Trophoblast cell (in vitro differentiated cells and primary cell): ENCODE measurements around the gene HMGB2.

Experiments used
- DNase-seq, 2 donors: peaks; one replicate each; pipeline ENCODE4 v3.0.0-alpha.2; 2016
- H2AFZ ChIP-seq: 2 replicates; pipeline ENCODE4 v1.6.1; 2013; ENCODE audit warnings: low read length, moderate library complexity, mild to moderate bottlenecking; ENCODE audit not compliant: insufficient read depth, poor library complexity
- H2AK5ac ChIP-seq: 2 replicates; pipeline ENCODE4 v1.6.1; 2013; ENCODE audit warnings: mild to moderate bottlenecking, low read length
- H2BK120ac ChIP-seq: 2 replicates; pipeline ENCODE4 v1.6.1; 2013; ENCODE audit warnings: low read length, mild to moderate bottlenecking, moderate library complexity; ENCODE audit not compliant: insufficient read depth, poor library complexity
- H2BK12ac ChIP-seq: 2 replicates; pipeline ENCODE4 v1.6.1; 2013; ENCODE audit warnings: mild to moderate bottlenecking, low read length, moderate library complexity
- H2BK5ac ChIP-seq: 2 replicates; pipeline ENCODE4 v1.6.1; 2013; ENCODE audit warnings: low read length, low read depth, moderate library complexity, mild to moderate bottlenecking; ENCODE audit not compliant: poor library complexity
- H3K14ac ChIP-seq: 2 replicates; pipeline ENCODE4 v1.6.1; 2013; ENCODE audit warnings: mild to moderate bottlenecking, low read length
- H3K18ac ChIP-seq: 2 replicates; pipeline ENCODE4 v1.6.1; 2013; ENCODE audit warnings: mild to moderate bottlenecking, low read length
- H3K23ac ChIP-seq: 2 replicates; pipeline ENCODE4 v1.6.1; 2013; ENCODE audit warnings: low read length
- H3K27ac ChIP-seq: 2 replicates; pipeline ENCODE4 v1.5.1; 2013; ENCODE audit warnings: low read depth, mild to moderate bottlenecking, inconsistent platforms, low read length, moderate library complexity
- H3K27me3 ChIP-seq: 2 replicates; pipeline ENCODE4 v1.6.1; 2013; ENCODE audit warnings: inconsistent platforms, mild to moderate bottlenecking, low read length, moderate library complexity; ENCODE audit not compliant: insufficient read depth
- H3K36me3 ChIP-seq, 2 experiments: 1 replicate in 1 of 2; 2 replicates in 1 of 2; pipeline ENCODE4 v1.6.1; 2013; ENCODE audit warnings: low read length in 2 of 2, mild to moderate bottlenecking in 2 of 2, moderate library complexity in 1 of 2; ENCODE audit not compliant: insufficient read depth in 2 of 2, control insufficient read depth in 1 of 2
- H3K4ac ChIP-seq: 2 replicates; pipeline ENCODE4 v1.6.1; 2013; ENCODE audit warnings: low read depth, mild to moderate bottlenecking, low read length, moderate library complexity
- H3K4me1 ChIP-seq, 2 experiments: 1 replicate in 1 of 2; 2 replicates in 1 of 2; pipeline ENCODE4 v1.6.1; 2013; ENCODE audit warnings: low read length in 2 of 2, mild to moderate bottlenecking in 2 of 2, moderate library complexity in 1 of 2; ENCODE audit not compliant: insufficient read depth in 2 of 2, control insufficient read depth in 1 of 2
- H3K4me2 ChIP-seq: 2 replicates; pipeline ENCODE4 v1.6.1; 2013; ENCODE audit warnings: inconsistent platforms, mild to moderate bottlenecking, low read length, moderate library complexity
- H3K4me3 ChIP-seq: 2 replicates; pipeline ENCODE4 v1.5.1; 2013; ENCODE audit warnings: mild to moderate bottlenecking, low read depth, low read length, inconsistent platforms
- H3K79me1 ChIP-seq: one replicate; pipeline ENCODE4 v1.6.1; 2013; ENCODE audit warnings: low read length
- H3K79me2 ChIP-seq: 2 replicates; pipeline ENCODE4 v1.6.1; 2013; ENCODE audit warnings: low read length, mild to moderate bottlenecking; ENCODE audit not compliant: control insufficient read depth, insufficient read depth, poor library complexity
- H3K9ac ChIP-seq: 2 replicates; pipeline ENCODE4 v1.6.1; 2013; ENCODE audit warnings: mild to moderate bottlenecking, low read length
- H3K9me3 ChIP-seq: 2 replicates; pipeline ENCODE4 v1.6.1; 2013; ENCODE audit warnings: low read depth, mild to moderate bottlenecking, control low read depth, inconsistent platforms, low read length; ENCODE audit not compliant: insufficient read depth
- H4K12ac ChIP-seq: 2 replicates; pipeline ENCODE4 v1.6.1; 2013; ENCODE audit warnings: low read depth, mild to moderate bottlenecking, low read length, moderate library complexity
- H4K8ac ChIP-seq: 2 replicates; pipeline ENCODE4 v1.6.1; 2013; ENCODE audit warnings: low read depth, mild to moderate bottlenecking, low read length, moderate library complexity
- H4K91ac ChIP-seq: one replicate; pipeline ENCODE4 v1.6.1; 2013; ENCODE audit warnings: low read depth, mild to moderate bottlenecking, low read length, moderate library complexity
- WGBS: extraction: QIAGEN DNeasy Blood & Tissue Kit; methylation state at CpG from one replicate; pipeline ENCODE4 v1.1.7; 2013; ENCODE audit warnings: missing lambda C conversion rate; ENCODE audit not compliant: insufficient read length, insufficient coverage; ENCODE audit errors: extremely low coverage; 5-methylcytosine and 5-hydroxymethylcytosine counted together

The HMGB2 gene

DNA sequence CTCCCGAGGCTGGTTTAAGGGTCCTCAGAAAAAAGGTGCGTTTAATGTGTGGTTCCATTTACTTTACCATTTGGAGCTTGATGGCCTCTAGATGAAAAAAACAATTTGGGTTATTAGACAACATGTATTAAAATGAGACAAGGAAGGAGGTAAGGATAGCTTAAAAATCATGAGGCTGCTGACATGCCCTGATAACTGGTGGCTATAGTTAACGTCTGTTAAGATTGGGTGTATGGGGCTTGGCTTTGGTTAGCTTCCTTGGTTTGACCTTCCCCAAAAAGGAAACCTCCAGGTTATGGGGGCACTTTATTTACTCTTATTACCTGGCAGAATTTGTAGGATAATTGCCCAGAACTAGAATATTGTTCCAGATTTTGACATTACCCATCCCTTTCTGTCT is 51.5 kb downstream of the HMGB2 start:
- no peak for DNase-seq
- Histone ChIP-seq H3K4ac (no peak overlapping the region), H3K36me3 (peaks cover 2 to 6% of the 10 kb centered on the region in 2 experiments), H3K79me1 (no peaks in the 10 kb centered on the region), H3K27me3 (no peaks in the 10 kb centered on the region), H4K12ac (no peak overlapping the region), H2AFZ (no peak overlapping the region), H2BK12ac (no peak overlapping the region), H3K27ac (no peak overlapping the region), H3K9me3 (peaks cover 4% of the 10 kb centered on the region), H3K9ac (no peak overlapping the region), H3K23ac (no peak overlapping the region), H2AK5ac (no peak overlapping the region), H3K4me2 (no peak overlapping the region), H2BK120ac (no peak overlapping the region), H4K8ac (no peak overlapping the region), H2BK5ac (no peak overlapping the region), H4K91ac (no peak overlapping the region), H3K4me1 (no peaks in the 10 kb centered on the region), H3K4me3 (no peak overlapping the region), H3K18ac (no peak overlapping the region), H3K14ac (no peak overlapping the region), H3K79me2 (no peaks in the 10 kb centered on the region)
- no CpG with 5 or more reads among the region's 3 CpGs for WGBS

DNA sequence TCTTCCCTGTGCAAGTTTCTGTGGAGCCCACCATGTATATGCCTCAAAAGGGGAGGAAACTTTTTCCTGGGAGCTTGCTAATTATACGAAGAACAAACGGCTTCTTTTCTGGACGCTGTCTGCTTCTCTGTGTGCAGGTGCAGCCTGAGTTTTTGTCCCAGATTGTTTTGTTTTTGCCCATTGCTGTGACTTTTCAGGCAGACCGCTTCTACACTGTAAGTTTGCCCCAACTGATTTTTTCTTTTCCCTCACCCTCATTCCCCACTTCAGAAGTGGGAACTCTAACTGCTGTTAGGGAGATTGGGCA is 51.9 kb downstream of the HMGB2 start:
- no peaks in the 10 kb centered on the region for H3K79me1 ChIP-seq
- H3K9me3 ChIP-seq: peaks cover under 1% of the 10 kb centered on the region
- H3K4me1 ChIP-seq: no peaks in the 10 kb centered on the region
- no peak for DNase-seq
- no peak overlapping the region for H3K14ac ChIP-seq
- no peak overlapping the region for H2AFZ ChIP-seq
- no peak overlapping the region for H4K12ac ChIP-seq
- no peak overlapping the region for H2BK5ac ChIP-seq
- H3K4me3 ChIP-seq: no peak overlapping the region
- peaks cover 2% of the 10 kb centered on the region in 2 experiments for H3K36me3 ChIP-seq
- WGBS: no CpG with 5 or more reads among the region's 4 CpGs
- no peaks in the 10 kb centered on the region for H3K27me3 ChIP-seq
- no peak overlapping the region for H3K4me2 ChIP-seq
- H3K9ac ChIP-seq: no peak overlapping the region
- H2AK5ac ChIP-seq: no peak overlapping the region
- no peak overlapping the region for H3K18ac ChIP-seq
- no peak overlapping the region for H3K27ac ChIP-seq
- no peak overlapping the region for H4K8ac ChIP-seq
- no peak overlapping the region for H2BK12ac ChIP-seq
- H3K4ac ChIP-seq: no peak overlapping the region
- no peak overlapping the region for H4K91ac ChIP-seq
- H3K79me2 ChIP-seq: no peaks in the 10 kb centered on the region
- no peak overlapping the region for H3K23ac ChIP-seq
- no peak overlapping the region for H2BK120ac ChIP-seq

DNA sequence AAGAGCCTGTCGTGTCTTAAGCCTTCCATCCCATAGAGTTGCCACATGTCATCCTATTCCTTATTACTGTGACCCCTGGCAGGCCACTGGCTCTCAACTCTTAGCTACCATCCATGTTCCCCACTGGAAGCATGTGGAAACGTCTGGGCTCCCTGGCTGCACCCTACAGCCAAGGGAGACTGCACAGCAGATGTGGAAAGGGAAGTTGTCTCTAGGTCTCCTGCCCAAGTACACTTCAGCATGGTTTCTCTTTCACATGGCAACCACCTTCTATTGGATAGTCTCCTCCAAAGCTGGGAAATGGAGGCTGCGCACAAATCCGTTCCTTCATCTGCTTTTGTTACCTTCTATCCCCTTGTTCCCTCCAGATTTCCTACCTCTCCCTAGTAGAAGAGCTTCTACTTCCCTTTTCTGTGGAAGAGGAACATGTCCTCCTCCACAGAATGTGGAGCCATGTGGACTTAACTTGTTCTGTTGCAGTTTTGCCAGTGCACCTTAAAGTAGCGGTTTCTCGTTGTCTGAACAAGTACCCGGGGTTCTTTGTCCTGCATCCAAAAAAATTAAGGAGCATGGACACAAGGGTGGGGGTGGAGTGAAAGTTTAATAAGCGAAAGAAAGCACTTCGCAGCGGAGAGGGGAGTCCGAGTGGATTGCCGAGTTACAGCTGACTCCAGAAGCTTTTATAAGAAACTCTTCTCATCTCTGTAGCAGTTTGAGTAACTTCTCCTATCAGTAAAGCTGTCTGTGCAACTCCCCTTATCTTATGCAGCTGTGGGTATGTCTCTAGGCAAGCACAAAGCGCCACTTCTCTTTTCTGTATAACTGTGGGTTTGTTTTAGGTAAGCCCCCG is 52.5 kb downstream of the HMGB2 start:
- Histone ChIP-seq H3K9ac (no peak overlapping the region), H3K27me3 (no peaks in the 10 kb centered on the region)

More for the DNA sequence above, 52.5 kb downstream of the HMGB2 start:
- Histone ChIP-seq H2BK5ac (no peak overlapping the region), H3K79me1 (no peaks in the 10 kb centered on the region), H3K14ac (no peak overlapping the region), H3K36me3 (peaks cover 2% of the 10 kb centered on the region in 2 experiments), H2AFZ (no peak overlapping the region), H3K79me2 (no peaks in the 10 kb centered on the region), H3K18ac (no peak overlapping the region), H3K4me3 (no peak overlapping the region), H2BK12ac (no peak overlapping the region), H2BK120ac (no peak overlapping the region), H4K91ac (no peak overlapping the region), H3K4me2 (no peak overlapping the region), H3K4ac (no peak overlapping the region), H3K4me1 (no peaks in the 10 kb centered on the region), H3K27ac (no peak overlapping the region), H4K8ac (no peak overlapping the region), H3K23ac (no peak overlapping the region), H2AK5ac (no peak overlapping the region), H4K12ac (no peak overlapping the region), H3K9me3 (no peaks in the 10 kb centered on the region)
- DNase-seq: no peak
- no CpG with 5 or more reads among the region's 14 CpGs for WGBS
